Nasal cavity respiratory epithelium epithelial cell of viscerocranial mucosa (primary cell): ENCODE results near the gene SLC17A8. TPM values are rescaled to one million over a fixed set of nuclear protein-coding genes. Genes with fewer than 3 reads are reported as not detected.

Experiments
- total RNA-seq: library from RNA; depleted of rRNA; stranded (reverse); fragments of >200 nt; gene quantifications from 2 replicates; pipeline ENCODE4 v1.2.3, GENCODE V29; 2014

SLC17A8 gene
- not detected in 2 replicates for total RNA-seq

DNA sequence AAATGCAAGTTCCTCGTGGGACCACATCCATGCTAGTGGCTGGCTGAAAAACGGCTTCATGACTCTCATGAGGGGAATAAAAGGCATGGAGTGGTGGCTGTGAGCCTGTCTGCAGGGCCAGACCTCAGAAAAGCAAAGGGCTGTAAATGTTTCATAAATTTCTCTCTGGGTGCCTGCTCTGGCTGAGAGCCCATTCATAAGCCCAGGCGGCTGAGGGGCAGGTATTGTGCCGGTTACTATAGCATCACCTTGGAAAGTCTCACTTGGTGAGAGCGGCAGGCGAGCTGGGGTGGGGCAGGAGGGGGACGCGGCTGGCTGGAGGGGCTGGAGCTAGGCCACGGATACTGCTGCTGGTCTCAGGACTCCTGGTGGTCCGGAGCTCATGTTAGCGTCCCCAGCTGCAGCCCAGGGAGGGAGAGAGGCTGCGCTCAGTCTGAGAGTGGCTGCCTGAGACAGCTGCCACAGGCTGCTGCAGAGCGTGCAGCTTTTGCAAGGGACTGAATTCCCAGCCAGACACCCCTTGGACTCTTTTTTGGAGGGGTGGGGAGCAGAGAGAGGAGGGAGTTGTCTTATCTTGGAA lies at the start of gene SLC17A8:
SLC17A8 (plus strand) TSS at position 431 of the 580 bp plus-strand sequence. CDS start 318 bp downstream, outside the sequence.

Other genes with a start within 250 kb of the SLC17A8 start
- gene BLTP3B, start 214.2 kb upstream of the SLC17A8 start, total RNA-seq, result 16.6 and 22.6 TPM in 2 replicates
- gene ACTR6, start 156.3 kb upstream of the SLC17A8 start, total RNA-seq, result 19.1 and 20.1 TPM in 2 replicates
- 1.0 and 2.6 TPM in 2 replicates for gene DEPDC4, start 90.0 kb upstream of the SLC17A8 start, total RNA-seq
- 56.2 and 58.8 TPM in 2 replicates for gene SCYL2, start 89.9 kb upstream of the SLC17A8 start, total RNA-seq
- not detected in 2 replicates for gene NR1H4, start 116.8 kb downstream of the SLC17A8 start, total RNA-seq
- 0.43 and 2.1 TPM in 2 replicates for gene GAS2L3, start 216.6 kb downstream of the SLC17A8 start, total RNA-seq